Measurements from ENCODE around the gene MCF2L.

GRCh38 chr13:113036401-113036800 is 67.4 kb downstream of the MCF2L start:
- TF ChIP-seq RB1 (IDR thresholded peaks at IDR 0.05; ENCODE audit: borderline replicate concordance) (no peak), BCLAF1 (IDR thresholded peaks at IDR 0.05) (no peak), ZBTB33 (IDR thresholded peaks at IDR 0.05) (no peak), ZNF24 (IDR thresholded peaks at IDR 0.05) (no peak), HDAC6 (IDR thresholded peaks at IDR 0.05; ENCODE audit: unreplicated experiment) (no peak), BHLHE40 (IDR thresholded peaks at IDR 0.05; ENCODE audit: borderline replicate concordance in 1 of 2, low read depth in 2 of 2, low read length in 1 of 2) (no peak)
